GM23338 (cell line): ENCODE measurements around the gene TNNI2. TPM values are rescaled to one million over a fixed set of nuclear protein-coding genes. Genes with fewer than 3 reads are reported as not detected.
A peak's percentile ranks its signal among the peaks of the same experiment; 100 is the strongest.

Experiments
- ATAC-seq: fragments of 200-7000 bp; cut with Tn5 transposase; 3 replicates; pipeline ENCODE4 v1.9.1; 2020
- DNase-seq: peaks from one replicate; pipeline ENCODE4 v3.0.0-alpha.2; 2015; ENCODE audit warnings: low spot score
- H2AFZ ChIP-seq: fragments of 200-600 bp; sonication (generic); 2 replicates; pipeline ENCODE4 v1.8.0; 2016; ENCODE audit warnings: antibody characterized with exemption, mild to moderate bottlenecking, moderate library complexity
- H3F3A ChIP-seq: fragments of 200-600 bp; sonication (generic); replicated peaks from 2 replicates; pipeline ENCODE4 v1.8.0; 2017; ENCODE audit warnings: antibody characterized with exemption, mixed run types, low read depth
- H3K27ac ChIP-seq: fragments of 200-600 bp; sonication (generic); 2 replicates; pipeline ENCODE4 v1.6.1; 2016; ENCODE audit warnings: low read depth
- H3K27me3 ChIP-seq: fragments of 200-600 bp; sonication (generic); 2 replicates; pipeline ENCODE4 v1.8.0; 2016; ENCODE audit warnings: mild to moderate bottlenecking, mixed run types, moderate library complexity; ENCODE audit not compliant: insufficient read depth
- H3K36me3 ChIP-seq: fragments of 200-600 bp; sonication (generic); 2 replicates; pipeline ENCODE4 v1.8.0; 2016; ENCODE audit warnings: mild to moderate bottlenecking; ENCODE audit not compliant: insufficient read depth
- H3K4me1 ChIP-seq: fragments of 200-600 bp; sonication (generic); 2 replicates; pipeline ENCODE4 v1.8.0; 2016; ENCODE audit warnings: mild to moderate bottlenecking, moderate library complexity; ENCODE audit not compliant: insufficient read depth
- H3K4me2 ChIP-seq: fragments of 200-600 bp; sonication (generic); 2 replicates; pipeline ENCODE4 v1.7.1; 2017; ENCODE audit warnings: mixed run types
- H3K4me3 ChIP-seq: fragments of 200-600 bp; sonication (generic); 2 replicates; pipeline ENCODE4 v1.6.1; 2016; ENCODE audit warnings: mixed run types
- H3K79me2 ChIP-seq: fragments of 200-600 bp; sonication (generic); replicated peaks from 2 replicates; pipeline ENCODE4 v1.8.0; 2017; ENCODE audit warnings: mild to moderate bottlenecking; ENCODE audit not compliant: insufficient read depth
- H3K9me2 ChIP-seq: fragments of 200-600 bp; sonication (generic); 2 replicates; pipeline ENCODE4 v1.8.0; 2017; ENCODE audit not compliant: insufficient read depth
- H4K20me1 ChIP-seq: fragments of 200-600 bp; sonication (generic); replicated peaks from 2 replicates; pipeline ENCODE4 v1.8.0; 2017; ENCODE audit warnings: mild to moderate bottlenecking; ENCODE audit not compliant: insufficient read depth
- H3K27ac Mint-ChIP-seq: 2 replicates; pipeline ENCODE4 v1.8.0; 2020; ENCODE audit warnings: inconsistent platforms, mild to moderate bottlenecking, moderate library complexity, mixed read lengths
- H3K27me3 Mint-ChIP-seq: 3 replicates; pipeline ENCODE4 v1.8.0; 2022; ENCODE audit warnings: low read depth, mild to moderate bottlenecking, moderate library complexity, mixed read lengths, inconsistent platforms; ENCODE audit not compliant: insufficient read depth, poor library complexity
- H3K36me3 Mint-ChIP-seq: 3 replicates; pipeline ENCODE4 v1.8.0; 2021; ENCODE audit warnings: low read depth, mild to moderate bottlenecking, inconsistent platforms, moderate library complexity, mixed read lengths
- H3K4me1 Mint-ChIP-seq: 3 replicates; pipeline ENCODE4 v1.8.0; 2020; ENCODE audit warnings: mild to moderate bottlenecking, inconsistent platforms, mixed read lengths
- H3K4me3 Mint-ChIP-seq: 3 replicates; pipeline ENCODE4 v1.8.0; 2021; ENCODE audit warnings: moderate library complexity, mild to moderate bottlenecking, inconsistent platforms, mixed read lengths
- H3K9me3 Mint-ChIP-seq: 3 replicates; pipeline ENCODE4 v1.8.0; 2020; ENCODE audit warnings: moderate library complexity, mild to moderate bottlenecking, inconsistent platforms, mixed read lengths
- EZH2phosphoT487 ChIP-seq: fragments of 200-600 bp; sonication (generic); IDR thresholded peaks from one replicate; pipeline ENCODE4 v1.8.1; 2018; ENCODE audit warnings: antibody characterized with exemption; ENCODE audit not compliant: unreplicated experiment
- JUNB ChIP-seq: IDR thresholded peaks from one replicate; pipeline ENCODE4 v1.6.1; 2016; ENCODE audit warnings: antibody characterized with exemption; ENCODE audit not compliant: unreplicated experiment
- REST ChIP-seq: IDR thresholded peaks from one replicate; pipeline ENCODE4 v1.6.1; 2018; ENCODE audit warnings: antibody characterized with exemption; ENCODE audit not compliant: unreplicated experiment
- ZNF331 ChIP-seq: fragments of 250-450 bp; sonication (Bioruptor Pico); IDR thresholded peaks from 2 replicates; pipeline ENCODE4 v1.5.0; 2020; ENCODE audit warnings: low read depth, mild to moderate bottlenecking, moderate library complexity
- polyA plus RNA-seq: library from polyadenylated mRNA; unstranded; fragments of >200 nt; fragmentation: Nextera tagmentation; extraction: Ambion mirVana; gene quantifications from 2 replicates; pipeline ENCODE4 v1.2.1, GENCODE V29; 2016
- total RNA-seq: library from RNA; depleted of rRNA; stranded (reverse); fragments of >200 nt; shearing (Covaris generic); gene quantifications from 2 replicates; pipeline ENCODE4 v1.2.3, GENCODE V29; 2014
- TF ChIP-seq, protein P1 (sequence below), 2 experiments: fragments of 200-600 bp in 1 of 2; sonication (generic) in 1 of 2; conservative IDR thresholded peaks; 2 replicates each; pipeline versions ENCODE4 v1.5.1 to v1.6.1; 2016 to 2017; ENCODE audit warnings: antibody characterized with exemption in 2 of 2, low read depth in 2 of 2, mild to moderate bottlenecking in 2 of 2, moderate library complexity in 1 of 2
- TF ChIP-seq, protein P2 (sequence below): fragments of 250-450 bp; sonication (Bioruptor Pico); IDR thresholded peaks from 2 replicates; pipeline ENCODE4 v1.5.0; 2020; ENCODE audit warnings: mild to moderate bottlenecking, moderate library complexity

Gene TNNI2
- total and polyA plus RNA-seq, 2 experiments from 2014 or later, result not detected

- H3K9me2 ChIP-seq, result no peaks in the 10 kb centered on the region
- no peaks in the 10 kb centered on the region for H4K20me1 ChIP-seq
- H2AFZ ChIP-seq, result peak overlapping the region; percentile 96
- peak; percentile 70 for DNase-seq
- ATAC-seq, result peak; percentile 88
- no peak for TF ChIP-seq REST
- TF ChIP-seq, protein P1, sequence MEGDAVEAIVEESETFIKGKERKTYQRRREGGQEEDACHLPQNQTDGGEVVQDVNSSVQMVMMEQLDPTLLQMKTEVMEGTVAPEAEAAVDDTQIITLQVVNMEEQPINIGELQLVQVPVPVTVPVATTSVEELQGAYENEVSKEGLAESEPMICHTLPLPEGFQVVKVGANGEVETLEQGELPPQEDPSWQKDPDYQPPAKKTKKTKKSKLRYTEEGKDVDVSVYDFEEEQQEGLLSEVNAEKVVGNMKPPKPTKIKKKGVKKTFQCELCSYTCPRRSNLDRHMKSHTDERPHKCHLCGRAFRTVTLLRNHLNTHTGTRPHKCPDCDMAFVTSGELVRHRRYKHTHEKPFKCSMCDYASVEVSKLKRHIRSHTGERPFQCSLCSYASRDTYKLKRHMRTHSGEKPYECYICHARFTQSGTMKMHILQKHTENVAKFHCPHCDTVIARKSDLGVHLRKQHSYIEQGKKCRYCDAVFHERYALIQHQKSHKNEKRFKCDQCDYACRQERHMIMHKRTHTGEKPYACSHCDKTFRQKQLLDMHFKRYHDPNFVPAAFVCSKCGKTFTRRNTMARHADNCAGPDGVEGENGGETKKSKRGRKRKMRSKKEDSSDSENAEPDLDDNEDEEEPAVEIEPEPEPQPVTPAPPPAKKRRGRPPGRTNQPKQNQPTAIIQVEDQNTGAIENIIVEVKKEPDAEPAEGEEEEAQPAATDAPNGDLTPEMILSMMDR (conservative IDR thresholded peaks at IDR 0.05; ENCODE audit: low read depth in 2 of 2), result peak; percentile 74 to 84
- H3K4me2 ChIP-seq, result peak overlapping the region; percentile 88
- no peaks in the 10 kb centered on the region for H3K36me3 Mint-ChIP-seq
- no peak overlapping the region for H3K27ac ChIP-seq
- H3K27me3 Mint-ChIP-seq, result peaks cover 17% of the 10 kb centered on the region
- H3K27me3 ChIP-seq, result no peaks in the 10 kb centered on the region
- no peaks in the 10 kb centered on the region for H3K9me3 Mint-ChIP-seq
- peak overlapping the region; percentile 56 for H3K4me3 Mint-ChIP-seq
- peaks cover 5% of the 10 kb centered on the region; the same call in 1 of the 3 replicates for H3K4me1 Mint-ChIP-seq
- no peaks in the 10 kb centered on the region for H3K36me3 ChIP-seq
- peak overlapping the region; percentile 59 for H3K4me3 ChIP-seq
- no peak overlapping the region for H3K27ac Mint-ChIP-seq
- no peaks in the 10 kb centered on the region; the same call in 1 of the 2 replicates for H3K4me1 ChIP-seq
- H3K79me2 ChIP-seq, result no peaks in the 10 kb centered on the region
- no peaks in the 10 kb centered on the region for H3F3A ChIP-seq
Measured at GRCh38 chr11:1832211-1832919, 6.4 kb upstream of the TNNI2 start.

GRCh38 chr11:1832920-1833295 lies 5.9 kb upstream of the TNNI2 start:
- Histone ChIP-seq H3K79me2 (no peaks in the 10 kb centered on the region), H4K20me1 (no peaks in the 10 kb centered on the region), H3K27me3 (no peaks in the 10 kb centered on the region), H3K36me3 (no peaks in the 10 kb centered on the region), H3K4me2 (peak overlapping the region; percentile 88), H3K9me2 (no peaks in the 10 kb centered on the region), H3K4me1 (no peaks in the 10 kb centered on the region; the same call in 1 of the 2 replicates), H2AFZ (peak overlapping the region; percentile 96), H3F3A (no peaks in the 10 kb centered on the region), H3K4me3 (peak overlapping the region; percentile 59), H3K27ac (no peak overlapping the region)
- peak; percentile 60 for ATAC-seq
- H3K9me3 Mint-ChIP-seq, result no peaks in the 10 kb centered on the region
- H3K36me3 Mint-ChIP-seq, result no peaks in the 10 kb centered on the region
- no peak overlapping the region for H3K27ac Mint-ChIP-seq
- DNase-seq, result peak; percentile 61
- peaks cover 13% of the 10 kb centered on the region for H3K27me3 Mint-ChIP-seq
- peak overlapping the region; percentile 53 for H3K4me3 Mint-ChIP-seq
- H3K4me1 Mint-ChIP-seq, result peaks cover 5% of the 10 kb centered on the region; the same call in 1 of the 3 replicates
- TF ChIP-seq, protein P1 (conservative IDR thresholded peaks at IDR 0.05; ENCODE audit: low read depth in 2 of 2), result no peak
- TF ChIP-seq, protein P2, sequence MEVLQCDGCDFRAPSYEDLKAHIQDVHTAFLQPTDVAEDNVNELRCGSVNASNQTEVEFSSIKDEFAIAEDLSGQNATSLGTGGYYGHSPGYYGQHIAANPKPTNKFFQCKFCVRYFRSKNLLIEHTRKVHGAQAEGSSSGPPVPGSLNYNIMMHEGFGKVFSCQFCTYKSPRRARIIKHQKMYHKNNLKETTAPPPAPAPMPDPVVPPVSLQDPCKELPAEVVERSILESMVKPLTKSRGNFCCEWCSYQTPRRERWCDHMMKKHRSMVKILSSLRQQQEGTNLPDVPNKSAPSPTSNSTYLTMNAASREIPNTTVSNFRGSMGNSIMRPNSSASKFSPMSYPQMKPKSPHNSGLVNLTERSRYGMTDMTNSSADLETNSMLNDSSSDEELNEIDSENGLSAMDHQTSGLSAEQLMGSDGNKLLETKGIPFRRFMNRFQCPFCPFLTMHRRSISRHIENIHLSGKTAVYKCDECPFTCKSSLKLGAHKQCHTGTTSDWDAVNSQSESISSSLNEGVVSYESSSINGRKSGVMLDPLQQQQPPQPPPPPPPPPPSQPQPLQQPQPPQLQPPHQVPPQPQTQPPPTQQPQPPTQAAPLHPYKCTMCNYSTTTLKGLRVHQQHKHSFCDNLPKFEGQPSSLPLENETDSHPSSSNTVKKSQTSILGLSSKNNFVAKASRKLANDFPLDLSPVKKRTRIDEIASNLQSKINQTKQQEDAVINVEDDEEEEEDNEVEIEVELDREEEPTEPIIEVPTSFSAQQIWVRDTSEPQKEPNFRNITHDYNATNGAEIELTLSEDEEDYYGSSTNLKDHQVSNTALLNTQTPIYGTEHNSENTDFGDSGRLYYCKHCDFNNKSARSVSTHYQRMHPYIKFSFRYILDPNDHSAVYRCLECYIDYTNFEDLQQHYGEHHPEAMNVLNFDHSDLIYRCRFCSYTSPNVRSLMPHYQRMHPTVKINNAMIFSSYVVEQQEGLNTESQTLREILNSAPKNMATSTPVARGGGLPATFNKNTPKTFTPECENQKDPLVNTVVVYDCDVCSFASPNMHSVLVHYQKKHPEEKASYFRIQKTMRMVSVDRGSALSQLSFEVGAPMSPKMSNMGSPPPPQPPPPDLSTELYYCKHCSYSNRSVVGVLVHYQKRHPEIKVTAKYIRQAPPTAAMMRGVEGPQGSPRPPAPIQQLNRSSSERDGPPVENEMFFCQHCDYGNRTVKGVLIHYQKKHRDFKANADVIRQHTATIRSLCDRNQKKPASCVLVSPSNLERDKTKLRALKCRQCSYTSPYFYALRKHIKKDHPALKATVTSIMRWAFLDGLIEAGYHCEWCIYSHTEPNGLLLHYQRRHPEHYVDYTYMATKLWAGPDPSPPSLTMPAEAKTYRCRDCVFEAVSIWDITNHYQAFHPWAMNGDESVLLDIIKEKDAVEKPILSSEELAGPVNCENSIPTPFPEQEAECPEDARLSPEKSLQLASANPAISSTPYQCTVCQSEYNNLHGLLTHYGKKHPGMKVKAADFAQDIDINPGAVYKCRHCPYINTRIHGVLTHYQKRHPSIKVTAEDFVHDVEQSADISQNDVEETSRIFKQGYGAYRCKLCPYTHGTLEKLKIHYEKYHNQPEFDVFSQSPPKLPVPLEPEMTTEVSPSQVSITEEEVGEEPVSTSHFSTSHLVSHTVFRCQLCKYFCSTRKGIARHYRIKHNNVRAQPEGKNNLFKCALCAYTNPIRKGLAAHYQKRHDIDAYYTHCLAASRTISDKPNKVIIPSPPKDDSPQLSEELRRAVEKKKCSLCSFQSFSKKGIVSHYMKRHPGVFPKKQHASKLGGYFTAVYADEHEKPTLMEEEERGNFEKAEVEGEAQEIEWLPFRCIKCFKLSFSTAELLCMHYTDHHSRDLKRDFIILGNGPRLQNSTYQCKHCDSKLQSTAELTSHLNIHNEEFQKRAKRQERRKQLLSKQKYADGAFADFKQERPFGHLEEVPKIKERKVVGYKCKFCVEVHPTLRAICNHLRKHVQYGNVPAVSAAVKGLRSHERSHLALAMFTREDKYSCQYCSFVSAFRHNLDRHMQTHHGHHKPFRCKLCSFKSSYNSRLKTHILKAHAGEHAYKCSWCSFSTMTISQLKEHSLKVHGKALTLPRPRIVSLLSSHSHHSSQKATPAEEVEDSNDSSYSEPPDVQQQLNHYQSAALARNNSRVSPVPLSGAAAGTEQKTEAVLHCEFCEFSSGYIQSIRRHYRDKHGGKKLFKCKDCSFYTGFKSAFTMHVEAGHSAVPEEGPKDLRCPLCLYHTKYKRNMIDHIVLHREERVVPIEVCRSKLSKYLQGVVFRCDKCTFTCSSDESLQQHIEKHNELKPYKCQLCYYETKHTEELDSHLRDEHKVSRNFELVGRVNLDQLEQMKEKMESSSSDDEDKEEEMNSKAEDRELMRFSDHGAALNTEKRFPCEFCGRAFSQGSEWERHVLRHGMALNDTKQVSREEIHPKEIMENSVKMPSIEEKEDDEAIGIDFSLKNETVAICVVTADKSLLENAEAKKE (CRISPR knock-in tag), result no peak
- TF ChIP-seq ZNF331 (CRISPR knock-in tag) (no peak), EZH2phosphoT487 (no peak), JUNB (no peak)
